AG09309 (cell line): Measurements from ENCODE around the gene ROM1.
"Not testable (repeated sequence)": the region's sequence is repeated elsewhere in the genome, so short reads cannot be mapped to it uniquely, and the experiment has no call there.

Source experiments
- DNase-seq: peaks from one replicate; pipeline ENCODE4 v3.0.0-alpha.2; 2010; ENCODE audit warnings: low read depth
- H3K4me3 ChIP-seq: 2 replicates; pipeline ENCODE4 v1.5.1; 2011; ENCODE audit warnings: mild to moderate bottlenecking, low read depth, low read length, moderate library complexity; ENCODE audit not compliant: control insufficient read depth
- CTCF ChIP-seq: IDR thresholded peaks from 2 replicates; pipeline ENCODE4 v1.5.1; 2011; ENCODE audit warnings: mild to moderate bottlenecking, low read depth, low read length, inconsistent platforms; ENCODE audit not compliant: insufficient read depth, control insufficient read depth; ENCODE audit errors: missing control alignments

Gene ROM1

DNA sequence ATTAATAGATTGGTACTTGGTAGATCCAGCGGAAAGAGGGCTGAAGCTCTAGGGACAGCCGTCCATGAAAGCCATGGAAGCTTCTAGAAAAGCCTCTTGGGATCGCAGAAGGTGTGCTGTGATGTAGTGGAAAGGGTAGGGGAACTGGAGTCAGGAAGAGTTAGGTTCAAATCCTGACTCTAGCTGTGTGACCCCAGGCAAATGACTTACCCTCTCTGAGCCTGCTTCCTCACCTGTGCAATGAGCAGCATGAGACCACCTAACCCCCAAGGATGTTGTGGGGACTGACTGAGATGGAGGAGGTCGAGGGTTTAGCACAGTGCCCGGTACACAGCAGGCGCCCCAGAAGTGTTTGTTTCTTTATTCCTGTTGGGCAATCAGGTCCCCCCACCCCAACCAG, 2.7 kb upstream of the ROM1 start:
- H3K4me3 ChIP-seq = no peak overlapping the region
- TF ChIP-seq CTCF = no peak
- no peak for DNase-seq

GRCh38 chr11:62610814-62611704, 2.0 kb upstream of the ROM1 start:
- TF ChIP-seq CTCF = no peak
- DNase-seq = no peak

GRCh38 chr11:62611705-62612365, 1.2 kb upstream of the ROM1 start:
- peak overlapping the region; percentile 76 for H3K4me3 ChIP-seq
- DNase-seq = no peak
- TF ChIP-seq CTCF = no peak

More at GRCh38 chr11:62610814-62611704, 2.0 kb upstream of the ROM1 start:
- H3K4me3 ChIP-seq = peak overlapping the region; percentile 76

DNA sequence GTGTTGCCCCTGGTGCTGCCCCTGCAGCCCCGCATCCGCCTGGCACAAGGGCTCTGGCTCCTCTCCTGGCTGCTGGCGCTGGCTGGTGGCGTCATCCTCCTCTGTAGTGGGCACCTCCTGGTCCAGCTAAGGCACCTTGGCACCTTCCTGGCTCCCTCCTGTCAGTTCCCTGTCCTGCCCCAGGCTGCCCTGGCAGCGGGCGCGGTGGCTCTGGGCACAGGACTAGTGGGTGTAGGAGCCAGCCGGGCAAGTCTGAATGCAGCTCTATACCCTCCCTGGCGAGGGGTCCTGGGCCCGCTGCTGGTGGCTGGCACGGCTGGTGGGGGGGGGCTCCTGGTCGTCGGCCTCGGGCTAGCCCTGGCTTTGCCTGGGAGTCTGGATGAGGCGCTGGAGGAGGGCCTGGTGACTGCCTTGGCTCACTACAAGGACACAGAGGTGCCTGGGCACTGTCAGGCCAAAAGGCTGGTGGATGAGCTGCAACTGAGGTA, 278 bp downstream of the ROM1 start:
- no peak overlapping the region for H3K4me3 ChIP-seq
- no peak for TF ChIP-seq CTCF
- no peak for DNase-seq

DNA sequence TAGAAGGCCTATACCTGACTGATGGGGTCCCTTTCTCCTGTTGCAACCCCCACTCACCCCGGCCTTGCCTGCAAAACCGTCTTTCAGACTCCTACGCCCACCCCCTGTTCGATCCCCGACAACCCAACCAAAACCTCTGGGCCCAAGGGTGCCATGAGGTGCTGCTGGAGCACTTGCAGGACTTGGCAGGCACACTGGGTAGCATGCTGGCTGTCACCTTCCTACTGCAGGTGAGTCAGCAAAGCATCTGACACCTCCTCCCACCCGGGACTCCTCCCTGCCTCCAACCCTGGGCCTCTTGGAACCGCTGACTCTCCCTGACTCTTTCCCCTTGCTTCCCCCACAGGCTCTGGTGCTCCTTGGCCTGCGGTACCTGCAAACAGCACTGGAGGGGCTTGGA, 1.2 kb downstream of the ROM1 start:
- no peak for TF ChIP-seq CTCF
- no peak overlapping the region for H3K4me3 ChIP-seq
- DNase-seq = no peak

- H3K4me3 ChIP-seq = no peak overlapping the region
- no peak for TF ChIP-seq CTCF
- DNase-seq = no peak
These were observed 2.5 kb downstream of the ROM1 start for GRCh38 chr11:62615521-62615920.

- H3K4me3 ChIP-seq, DNase-seq: not testable (repeated sequence)
These were observed 3.9 kb downstream of the ROM1 start for GRCh38 chr11:62616957-62617356.
